HAP-1 (cell line): ENCODE data around the gene ARRDC5.
"Not testable (repeated sequence)": the region's sequence is repeated elsewhere in the genome, so short reads cannot be mapped to it uniquely, and the experiment has no call there.

Experiments used
- DNase-seq, 2 experiments: peaks; one replicate each; pipeline ENCODE4 v3.0.0-alpha.2; 2016 to 2020; ENCODE audit warnings: low spot score in 2 of 2
- H3K27me3 ChIP-seq: fragments of 250-450 bp; sonication (Bioruptor Pico); 2 replicates; pipeline ENCODE4 v1.5.1; 2020; ENCODE audit warnings: low read depth, mild to moderate bottlenecking, moderate library complexity
- H3K36me3 ChIP-seq: fragments of 250-450 bp; sonication (Bioruptor Pico); replicated peaks from 2 replicates; pipeline ENCODE4 v1.5.1; 2020; ENCODE audit warnings: mild to moderate bottlenecking
- H3K4me1 ChIP-seq: fragments of 250-450 bp; sonication (Bioruptor Pico); 2 replicates; pipeline ENCODE4 v1.5.1; 2020; ENCODE audit warnings: mild to moderate bottlenecking
- H3K4me3 ChIP-seq: fragments of 250-450 bp; sonication (Bioruptor Pico); 2 replicates; pipeline ENCODE4 v1.5.1; 2020; ENCODE audit warnings: mild to moderate bottlenecking, moderate library complexity
- H3K9me3 ChIP-seq: fragments of 250-450 bp; sonication (Bioruptor Pico); 2 replicates; pipeline ENCODE4 v1.5.1; 2020; ENCODE audit warnings: mild to moderate bottlenecking, moderate library complexity
- in situ Hi-C: fragments of 300-500 bp; cut with MboI; formaldehyde crosslinking; loops from 3 replicates; pipeline ENCODE4 v1.14.3; 2020; ENCODE audit warnings: low sequenced_read_pairs, inconsistent platforms, mixed read lengths

Gene ARRDC5

GRCh38 chr19:4904481-4904880 is 1.8 kb upstream of the ARRDC5 start:
- H3K4me1 ChIP-seq = peaks cover 3% of the 10 kb centered on the region; the same call in 1 of the 2 replicates
- no peaks in the 10 kb centered on the region for H3K9me3 ChIP-seq
- no peak overlapping the region for H3K4me3 ChIP-seq
- in situ Hi-C loops = no loop called here
- no peaks in the 10 kb centered on the region for H3K27me3 ChIP-seq
- H3K36me3 ChIP-seq = no peaks in the 10 kb centered on the region; the same call in 1 of the 2 replicates
- no peak for DNase-seq

GRCh38 chr19:4900879-4901278 is 1.8 kb downstream of the ARRDC5 start:
- H3K36me3 ChIP-seq, H3K9me3 ChIP-seq, H3K4me3 ChIP-seq, H3K27me3 ChIP-seq, H3K4me1 ChIP-seq, DNase-seq, in situ Hi-C loops: not testable (repeated sequence)

GRCh38 chr19:4897146-4897545 is 5.5 kb downstream of the ARRDC5 start:
- no peaks in the 10 kb centered on the region for H3K27me3 ChIP-seq
- H3K9me3 ChIP-seq = no peaks in the 10 kb centered on the region
- DNase-seq = no peak
- in situ Hi-C loops = no loop called here
- H3K4me1 ChIP-seq = no peaks in the 10 kb centered on the region
- H3K36me3 ChIP-seq = no peaks in the 10 kb centered on the region; the same call in 1 of the 2 replicates
- H3K4me3 ChIP-seq = no peak overlapping the region

- Histone ChIP-seq H3K4me1 (no peaks in the 10 kb centered on the region), H3K9me3 (no peaks in the 10 kb centered on the region), H3K27me3 (no peaks in the 10 kb centered on the region), H3K4me3 (no peak overlapping the region), H3K36me3 (no peaks in the 10 kb centered on the region)
- DNase-seq = no peak
- in situ Hi-C loops = no loop called here
Observed at GRCh38 chr19:4896372-4896771, 6.3 kb downstream of the ARRDC5 start.

GRCh38 chr19:4892962-4893361 is 9.7 kb downstream of the ARRDC5 start:
- H3K36me3 ChIP-seq, in situ Hi-C loops, DNase-seq, H3K27me3 ChIP-seq, H3K4me1 ChIP-seq, H3K9me3 ChIP-seq, H3K4me3 ChIP-seq: not testable (repeated sequence)

- Histone ChIP-seq H3K4me1 (no peaks in the 10 kb centered on the region), H3K4me3 (no peak overlapping the region), H3K27me3 (no peaks in the 10 kb centered on the region), H3K9me3 (no peaks in the 10 kb centered on the region), H3K36me3 (no peaks in the 10 kb centered on the region)
- no peak for DNase-seq
- in situ Hi-C loops = no loop called here
Observed at GRCh38 chr19:4891066-4891465, 11.6 kb downstream of the ARRDC5 start.

GRCh38 chr19:4889034-4889815 is 13.5 kb downstream of the ARRDC5 start:
- no peaks in the 10 kb centered on the region for H3K27me3 ChIP-seq
- H3K9me3 ChIP-seq = no peaks in the 10 kb centered on the region
- no peak overlapping the region for H3K4me3 ChIP-seq
- no peaks in the 10 kb centered on the region for H3K4me1 ChIP-seq
- in situ Hi-C loops = no loop called here
- DNase-seq = no peak
- H3K36me3 ChIP-seq = no peaks in the 10 kb centered on the region

GRCh38 chr19:4887803-4888202 is 14.9 kb downstream of the ARRDC5 start:
- in situ Hi-C loops, DNase-seq, H3K9me3 ChIP-seq, H3K27me3 ChIP-seq, H3K4me1 ChIP-seq, H3K36me3 ChIP-seq, H3K4me3 ChIP-seq: not testable (repeated sequence)

GRCh38 chr19:4884993-4885392 is 17.7 kb downstream of the ARRDC5 start:
- H3K4me1 ChIP-seq, H3K36me3 ChIP-seq, H3K27me3 ChIP-seq, H3K4me3 ChIP-seq, H3K9me3 ChIP-seq, in situ Hi-C loops, DNase-seq: not testable (repeated sequence)

- in situ Hi-C loops, H3K36me3 ChIP-seq, DNase-seq, H3K4me3 ChIP-seq, H3K4me1 ChIP-seq, H3K9me3 ChIP-seq, H3K27me3 ChIP-seq: not testable (repeated sequence)
Observed at GRCh38 chr19:4882874-4883273, 19.8 kb downstream of the ARRDC5 start.

GRCh38 chr19:4879041-4879440 is 23.7 kb downstream of the ARRDC5 start:
- in situ Hi-C loops = no loop called here
- Histone ChIP-seq H3K4me3 (no peak overlapping the region), H3K36me3 (no peaks in the 10 kb centered on the region)

GRCh38 chr19:4878491-4878968 is 24.2 kb downstream of the ARRDC5 start:
- Histone ChIP-seq H3K27me3 (no peaks in the 10 kb centered on the region), H3K36me3 (no peaks in the 10 kb centered on the region), H3K4me1 (no peaks in the 10 kb centered on the region), H3K9me3 (no peaks in the 10 kb centered on the region), H3K4me3 (no peak overlapping the region)
- no peak for DNase-seq
- in situ Hi-C loops = no loop called here

More at GRCh38 chr19:4879041-4879440, 23.7 kb downstream of the ARRDC5 start:
- H3K9me3 ChIP-seq = no peaks in the 10 kb centered on the region
- no peaks in the 10 kb centered on the region for H3K27me3 ChIP-seq
- no peak for DNase-seq
- no peaks in the 10 kb centered on the region for H3K4me1 ChIP-seq

- no peaks in the 10 kb centered on the region for H3K4me1 ChIP-seq
- in situ Hi-C loops = no loop called here
Observed at GRCh38 chr19:4877753-4878490, 24.8 kb downstream of the ARRDC5 start.

GRCh38 chr19:4873930-4874329 is 28.8 kb downstream of the ARRDC5 start:
- no peak for DNase-seq
- Histone ChIP-seq H3K27me3 (no peaks in the 10 kb centered on the region), H3K9me3 (no peaks in the 10 kb centered on the region), H3K4me1 (no peaks in the 10 kb centered on the region), H3K4me3 (no peak overlapping the region), H3K36me3 (no peaks in the 10 kb centered on the region)
- in situ Hi-C loops = no loop called here

More at GRCh38 chr19:4877753-4878490, 24.8 kb downstream of the ARRDC5 start:
- Histone ChIP-seq H3K9me3 (no peaks in the 10 kb centered on the region), H3K4me3 (no peak overlapping the region), H3K27me3 (no peaks in the 10 kb centered on the region), H3K36me3 (no peaks in the 10 kb centered on the region)
- DNase-seq = no peak
